ENCODE results near the gene ST3GAL4. TPM values are rescaled to one million over a fixed set of nuclear protein-coding genes. Genes with fewer than 3 reads are reported as not detected.
A peak's percentile ranks its signal among the peaks of the same experiment; 100 is the strongest.

The ST3GAL4 gene
- total RNA-seq, 1 donor from 2014 or later, result 41.5 TPM

- peak overlapping the region; percentile 88 for H3K27ac ChIP-seq
- H3K27me3 ChIP-seq, result no peaks in the 10 kb centered on the region
- TF ChIP-seq CTCF (IDR thresholded peaks at IDR 0.05) (no peak), POLR2A (IDR thresholded peaks at IDR 0.05) (no peak), POLR2AphosphoS5 (IDR thresholded peaks at IDR 0.05; ENCODE audit: insufficient read depth in 1 of 2, low read depth in 1 of 2) (no peak)
- H3K36me3 ChIP-seq, result no peaks in the 10 kb centered on the region
- DNase-seq (ENCODE audit: extremely low spot score in 2 of 2), result no peak
- H3K4me3 ChIP-seq, result peak overlapping the region; percentile 72 to 86
- intact Hi-C loops (cut with DNase I), result loop anchor here (5.0 kb wide), 1 partner anchor 59 kb away; no protein-coding TSS in a partner anchor
- H3K4me1 ChIP-seq, result peaks cover 77% of the 10 kb centered on the region
- no peaks in the 10 kb centered on the region for H3K9me3 ChIP-seq
These were observed 2.7 kb downstream of the ST3GAL4 start for GRCh38 chr11:126357969-126358762.

- no peaks in the 10 kb centered on the region for H3K36me3 ChIP-seq
- H3K27me3 ChIP-seq, result no peaks in the 10 kb centered on the region
- H3K4me3 ChIP-seq, result no peak overlapping the region
- intact Hi-C loops (cut with DNase I), result loop anchor here (5.0 kb wide), 1 partner anchor 59 kb away; no protein-coding TSS in a partner anchor
- no peaks in the 10 kb centered on the region for H3K9me3 ChIP-seq
- H3K4me1 ChIP-seq, result peaks cover 77% of the 10 kb centered on the region
- no peak for DNase-seq (ENCODE audit: extremely low spot score in 2 of 2)
- TF ChIP-seq POLR2A (IDR thresholded peaks at IDR 0.05) (no peak), CTCF (IDR thresholded peaks at IDR 0.05) (no peak), POLR2AphosphoS5 (IDR thresholded peaks at IDR 0.05; ENCODE audit: insufficient read depth in 1 of 2, low read depth in 1 of 2) (no peak)
- peak overlapping the region; percentile 88 for H3K27ac ChIP-seq
These were observed 3.3 kb downstream of the ST3GAL4 start for GRCh38 chr11:126358763-126359160.

GRCh38 chr11:126359431-126360048, 4.1 kb downstream of the ST3GAL4 start:
- Histone ChIP-seq H3K36me3 (no peaks in the 10 kb centered on the region), H3K4me3 (peak overlapping the region in 1 of 2 donors; percentile 36), H3K27ac (peak overlapping the region; percentile 88), H3K9me3 (no peaks in the 10 kb centered on the region), H3K27me3 (no peaks in the 10 kb centered on the region), H3K4me1 (peaks cover 73% of the 10 kb centered on the region)
- TF ChIP-seq POLR2AphosphoS5 (IDR thresholded peaks at IDR 0.05; ENCODE audit: insufficient read depth in 1 of 2, low read depth in 1 of 2) (peak in 1 of 2 donors; percentile 60), CTCF (IDR thresholded peaks at IDR 0.05) (no peak)
- intact Hi-C loops (cut with DNase I), result loop anchor here (5.0 kb wide), 1 partner anchor 58 kb away; no protein-coding TSS in a partner anchor
- DNase-seq (ENCODE audit: extremely low spot score in 2 of 2), result peak in 1 of 2 donors; percentile 90

- Histone ChIP-seq H3K4me3 (peak overlapping the region in 1 of 2 donors; percentile 36), H3K9me3 (no peaks in the 10 kb centered on the region), H3K36me3 (no peaks in the 10 kb centered on the region), H3K27ac (peak overlapping the region; percentile 88), H3K4me1 (peaks cover 68% of the 10 kb centered on the region), H3K27me3 (no peaks in the 10 kb centered on the region)
- intact Hi-C loops (cut with DNase I), result no loop called here
- TF ChIP-seq CTCF (IDR thresholded peaks at IDR 0.05) (no peak), POLR2AphosphoS5 (IDR thresholded peaks at IDR 0.05; ENCODE audit: insufficient read depth in 1 of 2, low read depth in 1 of 2) (peak in 1 of 2 donors; percentile 2), POLR2A (IDR thresholded peaks at IDR 0.05) (no peak)
- DNase-seq (ENCODE audit: extremely low spot score in 2 of 2), result no peak
These were observed 4.6 kb downstream of the ST3GAL4 start for GRCh38 chr11:126360049-126360446.
